Activated CD4-positive, CD25-positive, alpha-beta regulatory T cell treated with anti-CD3 and anti-CD28 coated beads, Interleukin-2, amount 50 U/mL, for 16 hours (primary cell): ENCODE results near the gene MYO3B.
A peak's percentile ranks its signal among the peaks of the same experiment; 100 is the strongest.

Source experiments
- DNase-seq: peaks from one replicate; pipeline ENCODE4 v3.0.0-alpha.2; 2020; ENCODE audit warnings: low read depth, low spot score

Gene MYO3B

DNA sequence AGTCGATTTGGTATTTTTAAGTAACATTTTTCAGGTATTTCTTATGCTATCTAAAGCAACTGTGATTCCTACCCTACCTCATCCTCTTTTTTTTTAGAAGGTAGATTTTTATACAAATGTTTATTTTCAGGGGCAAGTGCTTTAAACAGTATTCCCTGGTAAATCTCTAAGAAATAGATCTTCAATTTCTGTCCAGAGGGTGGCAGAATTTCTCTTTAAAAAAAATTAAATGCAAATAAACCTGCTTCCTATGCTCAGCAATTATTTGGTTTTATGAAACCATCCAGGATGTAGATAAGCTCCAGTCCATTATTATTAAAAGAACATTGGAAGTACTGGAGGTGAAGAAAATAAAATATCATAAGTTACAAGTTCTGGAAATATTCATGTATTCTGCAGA, 191.9 kb downstream of the MYO3B start:
- no peak for DNase-seq

DNA sequence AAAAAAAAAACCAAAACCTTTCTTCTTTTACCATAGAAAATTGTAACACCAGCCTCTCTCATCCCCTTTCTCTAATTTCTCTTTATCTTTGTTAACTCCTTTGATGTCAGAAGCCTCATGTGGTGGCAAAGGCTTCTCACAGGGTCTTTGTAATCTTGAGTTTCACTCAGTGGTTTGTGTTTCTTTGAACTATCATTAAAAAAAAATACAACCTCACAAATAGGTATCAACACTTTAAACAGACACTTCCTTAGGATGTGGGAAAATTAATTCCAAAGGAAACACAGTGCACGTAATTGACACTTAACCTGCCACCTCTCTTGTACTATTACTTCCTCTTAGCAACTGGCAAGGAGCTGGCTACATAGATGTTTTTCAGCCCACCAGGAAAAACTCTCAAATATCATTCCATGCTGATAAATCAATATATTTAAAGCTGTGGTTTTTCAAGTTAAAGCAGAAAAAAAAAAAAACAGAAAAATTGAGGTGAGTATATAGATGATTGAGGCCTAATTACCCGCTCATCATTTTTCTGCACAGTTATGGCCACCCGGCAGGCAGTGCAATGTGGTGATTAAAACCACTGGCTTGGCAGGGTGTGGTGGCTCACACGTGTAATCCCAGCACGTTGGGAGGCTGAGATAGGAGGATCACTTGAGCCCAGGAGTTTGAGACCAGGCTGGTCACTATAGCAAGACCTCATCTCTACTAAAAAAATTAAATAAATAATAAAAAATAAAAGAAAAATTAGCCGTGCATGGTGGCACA, 193.5 kb downstream of the MYO3B start:
- DNase-seq: no peak

DNA sequence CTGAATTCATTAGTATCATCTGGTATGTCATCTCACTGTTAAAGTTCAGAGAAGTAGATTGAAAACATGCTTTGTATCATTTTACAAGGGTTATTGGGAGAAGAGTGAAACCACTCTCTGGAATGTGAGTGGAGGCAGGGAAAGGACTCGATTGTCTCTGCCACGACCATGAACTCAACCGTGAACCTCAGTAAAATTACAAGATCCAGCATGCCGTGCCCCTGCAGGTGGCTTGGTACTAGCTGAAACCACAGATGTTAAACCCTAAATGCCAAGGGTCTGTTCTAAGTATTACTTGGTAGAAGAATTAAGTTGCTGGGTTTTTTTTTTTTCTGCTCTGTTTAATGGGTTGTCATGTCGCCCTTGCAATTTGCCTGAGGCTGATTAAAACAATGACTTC, 197.2 kb downstream of the MYO3B start:
- no peak for DNase-seq

DNA sequence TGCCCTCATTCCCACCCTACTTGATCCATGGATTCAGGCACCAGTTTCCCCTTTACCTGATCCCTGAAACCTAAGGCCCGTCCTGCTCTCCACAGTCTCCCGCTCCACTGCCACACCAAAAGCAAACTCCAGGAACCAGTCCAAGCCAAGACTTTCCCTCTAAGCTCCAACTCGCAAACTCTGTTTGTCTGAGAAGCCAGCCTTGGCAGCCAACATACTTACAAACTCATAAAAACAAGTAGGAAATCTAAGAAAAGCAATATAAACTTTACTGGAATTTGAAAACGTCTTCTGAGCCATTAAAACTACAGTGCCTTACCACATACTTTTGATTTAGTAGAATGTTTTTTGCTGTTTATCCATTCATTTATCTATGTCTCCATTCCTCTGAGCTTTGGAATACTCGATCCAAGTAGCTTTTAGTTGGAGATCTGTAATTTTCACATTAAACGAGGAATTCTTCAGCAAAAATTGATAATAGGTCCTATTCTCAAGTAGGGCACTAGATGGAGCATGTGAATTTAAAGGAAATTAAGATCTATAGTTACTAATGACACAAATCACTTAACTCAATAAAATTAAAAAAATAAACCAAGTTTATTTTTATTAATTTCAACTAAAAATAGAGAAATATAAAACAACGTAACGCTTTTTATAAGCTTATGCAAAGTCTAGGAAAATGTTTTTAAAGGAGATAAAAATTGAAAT, 199.7 kb downstream of the MYO3B start:
- DNase-seq: no peak

DNA sequence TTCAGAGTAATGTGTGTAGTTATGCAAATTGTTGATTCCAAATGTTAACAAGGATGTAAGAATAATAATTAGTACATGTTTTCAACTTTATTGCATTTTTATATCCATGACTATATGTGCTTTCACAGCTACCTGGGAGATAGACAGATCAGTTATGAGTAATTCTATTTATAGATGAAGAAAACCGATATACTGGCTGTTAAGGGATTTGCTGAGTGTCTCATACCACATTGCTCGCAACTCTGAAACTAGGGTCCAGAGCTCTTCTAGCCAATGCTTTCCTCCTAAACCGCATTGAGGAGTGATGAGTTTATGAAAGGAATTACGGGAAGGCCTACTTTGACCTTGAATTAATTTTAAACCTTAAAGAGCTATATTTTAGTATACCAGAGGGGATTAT, 202.3 kb downstream of the MYO3B start:
- DNase-seq: no peak

DNA sequence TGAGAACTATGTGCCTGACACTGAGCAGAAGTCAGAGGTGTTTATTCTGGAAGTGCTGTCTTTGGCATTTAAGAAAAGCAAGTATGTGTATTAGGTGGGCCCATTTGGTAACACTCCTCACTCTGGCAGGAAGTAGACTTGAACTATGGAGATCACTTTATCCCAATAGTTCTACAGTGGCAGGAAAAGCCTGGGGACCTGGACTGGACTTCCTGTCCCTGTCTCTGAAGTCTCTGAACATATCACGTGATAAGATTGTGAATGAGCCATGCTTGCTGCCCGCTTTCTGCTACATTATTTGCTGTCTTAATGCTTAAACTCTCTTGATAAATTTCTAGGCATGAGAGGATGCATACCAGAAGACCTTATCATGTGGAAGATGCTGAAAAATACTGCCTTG, 203.7 kb downstream of the MYO3B start:
- DNase-seq: no peak

DNA sequence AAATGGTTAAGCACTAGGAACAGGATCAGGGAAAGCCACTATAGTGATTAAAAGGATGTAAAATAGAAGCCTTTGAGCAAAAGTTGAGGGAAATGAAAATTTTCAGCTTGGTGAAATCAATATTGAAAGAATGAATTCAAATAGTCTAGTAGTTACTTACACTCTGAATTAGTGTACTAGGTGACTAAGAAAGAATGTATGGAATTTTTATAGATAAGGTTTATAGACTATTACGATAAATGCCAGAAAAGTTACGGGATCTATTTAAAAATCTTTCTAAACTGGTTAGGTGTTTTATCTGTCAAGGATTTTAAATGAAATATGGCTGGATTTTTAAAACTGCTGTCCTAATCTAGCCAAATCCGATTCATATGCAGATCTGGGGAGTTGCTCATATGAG, 208.6 kb downstream of the MYO3B start:
- no peak for DNase-seq

DNA sequence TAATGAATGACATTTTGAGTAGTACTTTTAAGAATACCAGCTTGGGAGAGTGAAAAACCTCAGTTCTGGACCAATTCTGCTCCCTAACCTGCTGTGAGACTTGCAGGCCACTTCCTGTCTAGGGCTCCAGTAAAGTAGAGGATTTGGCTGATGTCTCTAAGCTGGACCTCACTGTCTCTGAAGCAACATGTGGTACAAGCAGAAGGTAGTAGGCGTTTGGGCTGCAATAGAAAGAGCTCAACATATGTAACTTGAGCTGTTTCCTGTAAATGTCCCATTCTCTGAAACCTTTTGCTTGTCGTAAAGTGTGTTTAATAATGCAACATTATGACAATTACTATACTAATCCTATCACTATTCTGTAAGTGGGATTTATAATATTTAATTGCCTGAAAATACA, 213.1 kb downstream of the MYO3B start:
- no peak for DNase-seq

DNA sequence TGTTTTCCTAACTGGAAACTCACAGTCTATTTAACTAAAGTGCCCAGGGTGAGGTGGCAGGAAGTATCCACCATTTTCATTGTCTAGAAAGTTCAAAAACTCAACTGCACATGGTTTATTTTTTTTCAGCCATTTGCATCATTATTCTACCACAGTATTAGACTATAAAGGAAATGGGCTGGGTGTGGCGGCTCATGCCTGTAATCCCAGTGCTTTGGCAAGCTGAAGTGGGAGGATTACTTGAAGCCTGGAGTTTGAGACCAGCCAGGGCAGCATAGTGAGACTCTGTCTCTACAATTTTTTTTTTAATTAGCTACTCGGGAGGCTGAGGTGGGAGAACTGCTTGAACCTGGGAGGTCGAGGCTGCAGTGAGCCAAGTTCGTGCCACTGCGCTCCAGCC, 213.8 kb downstream of the MYO3B start:
- no peak for DNase-seq

DNA sequence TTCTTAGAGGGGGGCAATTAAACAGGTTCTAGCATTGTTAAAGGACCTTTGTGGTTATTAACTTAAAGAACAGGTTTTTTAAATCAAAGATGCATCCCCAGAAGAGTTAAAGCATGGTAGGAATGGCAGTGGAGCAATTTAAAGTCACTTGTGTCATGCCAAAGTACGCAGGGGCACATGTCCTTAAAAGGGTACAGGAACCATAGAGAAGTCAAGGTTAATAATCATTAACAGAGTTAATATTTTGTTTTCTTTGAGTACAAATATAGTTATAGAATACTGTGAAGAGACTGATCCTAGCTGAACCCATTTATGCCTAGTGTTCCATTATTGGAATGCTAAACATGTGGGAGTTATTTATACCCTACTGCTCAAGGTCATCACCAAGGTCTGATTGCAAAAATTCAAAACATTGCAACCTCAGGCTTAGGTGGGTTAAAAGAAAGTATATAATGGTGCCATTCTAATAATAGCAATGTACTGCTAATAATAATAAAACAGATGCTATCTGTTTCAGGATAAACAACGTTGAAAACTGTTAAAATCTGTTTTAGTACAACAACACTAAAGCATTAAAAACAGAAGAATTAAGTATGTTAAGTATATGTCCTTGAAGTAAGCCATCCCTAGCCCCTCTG, 216.0 kb downstream of the MYO3B start:
- no peak for DNase-seq

DNA sequence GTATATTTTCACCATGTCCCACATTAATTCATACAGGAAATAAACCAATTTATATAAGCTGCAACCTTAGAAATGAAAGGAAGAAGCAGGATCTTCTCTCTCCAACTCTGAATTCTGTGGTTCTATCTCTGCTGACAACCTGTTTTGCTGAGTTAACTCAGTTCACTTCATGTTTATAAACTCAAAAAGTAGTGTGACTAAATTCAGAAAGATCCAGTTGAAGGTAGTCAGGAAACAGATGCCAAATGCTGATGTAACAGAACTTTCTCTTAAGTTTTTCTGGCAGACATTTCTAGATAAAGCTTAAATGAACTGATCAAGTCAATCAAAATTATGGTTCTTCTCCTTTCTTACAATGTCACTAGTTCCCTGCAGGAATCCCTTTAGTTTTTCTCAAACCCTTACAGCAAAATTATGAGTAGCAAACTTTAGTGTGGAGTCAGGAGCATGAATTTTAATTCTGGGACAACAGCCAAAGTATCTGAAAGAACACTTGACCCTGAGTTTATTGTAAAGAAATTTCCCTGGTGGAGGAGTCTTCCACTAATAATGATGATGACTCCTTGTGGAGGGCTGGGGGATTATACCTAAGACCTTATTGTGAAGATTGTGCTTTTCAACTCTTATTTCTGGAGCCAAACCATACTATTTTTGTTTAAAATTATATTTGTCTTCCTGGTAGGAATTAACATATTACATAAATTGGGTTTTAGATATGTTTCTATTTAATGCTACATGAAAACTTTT, 216.9 kb downstream of the MYO3B start:
- no peak for DNase-seq

DNA sequence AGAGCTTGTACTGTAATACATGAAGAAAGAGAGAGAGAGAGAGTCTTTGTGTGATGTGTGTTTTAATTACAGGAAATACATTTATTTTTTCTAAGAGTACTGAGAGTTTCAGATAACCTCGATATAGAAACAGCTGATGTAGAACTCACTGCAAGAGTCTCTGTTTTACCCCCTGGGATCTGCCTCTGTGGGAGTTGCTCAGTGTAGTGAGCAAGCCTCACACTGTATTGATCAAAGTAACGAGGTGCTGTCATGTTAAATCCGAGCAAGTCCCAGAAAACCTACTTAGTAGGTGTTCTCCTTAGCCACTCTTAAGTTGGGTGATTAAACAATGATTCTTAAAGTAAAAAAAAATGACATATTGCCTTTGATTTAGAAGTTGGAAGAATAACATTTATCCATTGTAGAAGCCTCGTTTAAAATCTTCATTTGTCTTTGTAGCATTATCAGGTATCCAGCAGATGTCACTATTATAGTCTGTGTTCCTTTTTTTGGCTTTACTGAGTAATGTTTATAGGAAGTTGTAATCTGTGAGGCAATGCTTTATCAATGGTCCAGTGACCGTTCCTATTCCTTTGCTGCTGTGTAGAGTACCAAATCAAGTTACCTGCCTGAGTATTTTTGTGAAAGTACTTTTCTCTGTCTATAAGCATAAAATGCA, 219.0 kb downstream of the MYO3B start:
- no peak for DNase-seq

DNA sequence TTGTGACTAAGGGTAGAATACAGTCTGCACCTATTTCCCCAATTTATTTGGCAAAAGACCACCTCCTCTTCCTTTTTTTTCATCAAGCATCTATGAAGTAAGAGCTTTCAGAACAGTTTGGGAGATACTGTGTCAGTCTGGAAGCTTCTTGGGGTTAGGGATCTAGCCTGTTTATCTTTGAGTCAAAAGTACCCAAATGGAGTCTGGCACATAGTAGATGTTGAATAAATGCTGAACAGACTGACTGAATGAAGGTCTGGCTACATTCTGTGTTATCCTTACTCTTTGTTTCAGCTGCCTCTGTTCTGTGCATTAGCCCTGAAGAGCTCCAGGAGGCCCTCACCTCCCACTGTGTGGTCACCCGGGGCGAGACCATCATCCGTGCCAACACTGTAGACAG, 223.2 kb downstream of the MYO3B start:
- no peak for DNase-seq

DNA sequence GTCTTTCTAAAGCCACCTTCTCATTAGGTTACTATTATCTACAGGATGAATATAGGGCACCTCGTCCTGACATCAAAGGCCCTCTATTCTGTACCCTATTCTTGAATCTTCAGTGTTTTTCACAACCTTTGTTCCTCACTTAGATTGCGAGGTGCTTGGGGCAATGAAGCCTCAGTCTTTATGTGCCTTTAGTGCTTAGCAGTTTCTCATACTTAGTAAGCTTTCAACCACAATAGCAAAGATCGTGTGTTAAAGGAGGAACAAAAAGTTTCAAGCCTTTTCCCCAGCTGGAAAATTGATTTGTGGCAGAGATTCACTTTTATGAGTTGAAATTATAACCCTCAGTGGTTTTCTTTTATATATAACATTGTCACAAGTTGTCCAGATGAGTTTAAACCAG, 226.9 kb downstream of the MYO3B start:
- DNase-seq: no peak

DNA sequence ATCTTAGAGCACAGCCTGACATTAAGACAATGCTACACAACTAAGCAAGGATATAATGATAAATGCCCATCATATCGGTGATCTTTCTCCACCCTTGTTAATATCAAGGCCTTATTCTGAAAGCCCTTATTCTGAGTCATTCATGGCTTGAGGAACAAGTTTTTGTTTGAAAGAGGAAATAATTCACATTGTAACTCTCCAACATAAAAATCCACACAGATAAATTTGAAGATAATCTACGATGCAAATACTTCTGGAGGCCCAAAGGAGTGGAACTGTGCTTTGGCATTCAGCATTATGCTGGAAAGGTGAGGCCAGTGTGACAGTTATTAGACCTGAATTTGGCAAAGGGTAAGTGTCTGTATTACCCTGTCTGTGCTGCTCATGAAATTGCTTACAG, 227.4 kb downstream of the MYO3B start:
- no peak for DNase-seq

DNA sequence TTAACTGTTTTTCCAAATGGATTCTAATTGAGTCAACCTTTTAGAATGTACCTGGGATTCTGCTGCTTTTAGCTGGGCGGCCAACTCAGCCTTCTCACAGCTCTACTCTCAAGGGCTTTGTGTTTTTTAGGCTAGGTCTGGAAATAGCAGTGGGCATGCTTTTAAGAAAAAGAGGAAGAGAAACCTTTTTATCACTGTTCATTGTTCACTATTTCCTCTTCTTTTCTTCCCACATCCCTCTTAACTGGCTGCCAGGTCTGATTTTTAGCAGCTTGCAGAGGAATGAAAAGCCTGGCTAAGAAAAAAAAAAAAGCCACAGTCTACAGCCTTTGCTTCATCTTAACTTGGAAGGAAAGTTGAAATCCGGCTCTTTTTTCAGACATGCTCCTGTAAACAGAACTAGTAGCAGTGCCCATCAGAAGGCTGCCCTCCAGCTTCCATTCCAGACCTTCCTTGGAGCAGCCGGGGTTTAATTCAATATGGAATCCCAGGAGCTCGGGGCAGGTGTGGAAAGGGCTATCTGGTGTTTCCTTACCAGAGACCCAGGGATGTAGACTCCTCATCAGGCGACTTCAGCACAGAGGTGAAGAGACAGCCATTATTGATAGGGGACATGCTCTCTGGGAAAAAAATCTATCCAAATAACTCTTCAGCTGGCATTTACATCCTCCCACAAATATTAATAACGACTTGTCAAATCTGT, 230.7 kb downstream of the MYO3B start:
- DNase-seq: no peak

DNA sequence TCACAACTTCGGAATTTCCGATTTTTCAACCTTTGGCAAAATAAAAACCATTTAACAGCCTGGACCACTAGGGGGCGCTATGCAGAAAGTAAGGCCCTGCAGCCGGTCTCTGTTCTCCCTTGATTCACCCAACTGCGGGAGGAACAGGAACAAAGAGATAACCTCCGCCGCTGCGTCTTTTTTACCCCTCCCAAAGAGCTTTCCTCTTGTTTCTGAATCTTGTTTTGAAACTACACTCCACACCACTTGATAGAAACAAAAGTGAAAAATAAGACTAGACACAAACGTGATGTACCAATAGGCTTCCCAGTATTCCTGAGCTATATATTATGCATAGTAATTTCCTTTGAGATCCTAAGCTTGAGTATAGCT, 231.2 kb downstream of the MYO3B start:
- peak; percentile 47 for DNase-seq

DNA sequence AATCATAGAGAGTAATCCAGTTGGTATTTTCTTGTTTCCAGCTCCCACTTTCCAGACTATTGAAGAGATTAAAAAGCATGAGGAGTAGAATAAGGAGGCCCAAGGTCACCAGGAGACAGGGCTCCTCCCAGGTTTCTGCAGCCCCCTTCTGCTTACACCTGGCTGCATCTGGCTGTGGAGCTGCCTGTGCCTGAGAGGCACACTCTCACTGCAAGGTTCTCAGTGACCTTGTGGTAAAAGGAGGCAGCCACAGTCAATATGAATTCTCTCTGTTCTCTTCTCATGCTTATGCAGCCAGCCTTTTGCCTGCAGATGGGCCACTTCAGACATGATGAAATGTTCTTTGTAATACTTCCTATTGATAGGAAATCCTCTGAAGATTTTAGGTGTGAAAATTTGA, 233.7 kb downstream of the MYO3B start:
- no peak for DNase-seq

DNA sequence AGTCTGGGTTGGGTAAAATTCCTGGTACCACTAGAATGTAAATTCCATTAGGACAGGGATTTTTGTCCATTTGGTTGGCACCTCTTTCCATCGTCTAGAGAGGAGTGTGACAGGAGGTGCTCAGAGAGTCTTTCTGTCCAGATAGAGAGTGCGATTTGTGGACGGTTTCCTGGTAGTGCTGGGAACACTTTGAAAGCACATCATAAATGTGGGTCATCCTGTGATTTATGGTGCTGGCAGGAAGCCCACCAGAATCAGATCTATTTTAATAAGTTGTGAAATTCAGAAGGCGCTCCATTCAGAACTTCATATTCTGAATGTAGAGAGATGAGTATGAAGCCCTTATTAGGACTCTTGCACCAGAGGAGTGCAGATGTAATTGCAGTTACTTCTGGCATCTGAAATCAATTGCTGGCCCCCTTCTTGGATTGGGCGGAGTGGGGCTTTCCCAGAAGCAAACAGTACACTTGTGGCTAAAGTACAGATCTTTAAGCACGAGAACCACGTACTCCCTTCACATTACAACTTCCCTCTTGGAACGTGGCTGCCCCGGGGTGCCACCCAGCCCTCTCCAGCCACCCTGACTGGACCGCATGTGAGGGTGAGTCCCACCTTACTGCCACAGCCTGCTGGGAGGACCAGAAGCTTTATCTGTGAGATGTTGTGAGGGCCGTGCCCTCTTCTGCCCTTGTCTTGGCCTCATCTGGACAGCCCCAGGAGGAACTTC, 243.2 kb downstream of the MYO3B start:
- DNase-seq: no peak

DNA sequence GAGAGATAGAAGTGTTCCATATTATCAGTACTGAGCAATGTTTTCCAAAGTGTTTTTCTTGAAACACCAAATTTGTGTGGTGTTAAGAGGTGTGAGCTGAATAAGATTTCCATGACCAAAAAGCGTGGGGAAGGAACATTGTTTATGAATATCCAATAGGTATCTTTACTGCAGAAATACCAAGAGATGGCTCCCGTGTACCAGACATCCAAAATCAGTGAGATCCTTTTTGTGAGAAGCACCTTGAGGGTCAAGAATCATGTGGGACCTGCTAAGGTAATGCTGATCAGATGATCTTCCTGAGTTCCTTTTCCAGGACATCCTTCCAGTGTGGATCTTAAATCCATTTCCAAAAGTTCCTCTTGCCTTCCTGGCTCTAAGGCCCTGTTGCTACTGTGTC, 246.0 kb downstream of the MYO3B start:
- DNase-seq: no peak
